Brain microvascular endothelial cell (primary cell): ENCODE results near the gene USP10.

Source experiments
- DNase-seq: peaks from one replicate; pipeline ENCODE4 v3.0.0-alpha.2; 2020
- H3K27ac ChIP-seq: fragments of 250-450 bp; sonication (Bioruptor Pico); 2 replicates; pipeline ENCODE4 v1.5.1; 2020; ENCODE audit warnings: mild to moderate bottlenecking, moderate library complexity
- H3K27me3 ChIP-seq: fragments of 250-450 bp; sonication (Bioruptor Pico); replicated peaks from 2 replicates; pipeline ENCODE4 v1.5.1; 2020; ENCODE audit warnings: mild to moderate bottlenecking
- H3K36me3 ChIP-seq: fragments of 250-450 bp; sonication (Bioruptor Pico); replicated peaks from 2 replicates; pipeline ENCODE4 v1.5.1; 2020; ENCODE audit warnings: mild to moderate bottlenecking
- H3K4me3 ChIP-seq: 2 replicates; pipeline ENCODE4 v1.5.1; 2011; ENCODE audit warnings: low read depth, mild to moderate bottlenecking, control low read depth, low read length, moderate library complexity
- in situ Hi-C: cut with HindIII; loops from 2 replicates; pipeline ENCODE4 v1.10.0; 2017; ENCODE audit warnings: low sequenced_read_pairs, low pct_ligation_motif_present
- TF ChIP-seq, protein P1 (sequence below): IDR thresholded peaks from 2 replicates; pipeline ENCODE4 v1.5.1; 2011; ENCODE audit warnings: low read depth, mild to moderate bottlenecking, moderate library complexity, low read length, control low read depth, inconsistent platforms; ENCODE audit errors: missing control alignments

USP10 gene

GRCh38 chr16:84706856-84707255 lies 7.1 kb downstream of the USP10 start:
- no peak for DNase-seq
- in situ Hi-C loops = no loop called here
- Histone ChIP-seq H3K4me3 (no peak overlapping the region), H3K27ac (no peak overlapping the region), H3K27me3 (no peaks in the 10 kb centered on the region), H3K36me3 (no peaks in the 10 kb centered on the region)
- TF ChIP-seq, protein P1, sequence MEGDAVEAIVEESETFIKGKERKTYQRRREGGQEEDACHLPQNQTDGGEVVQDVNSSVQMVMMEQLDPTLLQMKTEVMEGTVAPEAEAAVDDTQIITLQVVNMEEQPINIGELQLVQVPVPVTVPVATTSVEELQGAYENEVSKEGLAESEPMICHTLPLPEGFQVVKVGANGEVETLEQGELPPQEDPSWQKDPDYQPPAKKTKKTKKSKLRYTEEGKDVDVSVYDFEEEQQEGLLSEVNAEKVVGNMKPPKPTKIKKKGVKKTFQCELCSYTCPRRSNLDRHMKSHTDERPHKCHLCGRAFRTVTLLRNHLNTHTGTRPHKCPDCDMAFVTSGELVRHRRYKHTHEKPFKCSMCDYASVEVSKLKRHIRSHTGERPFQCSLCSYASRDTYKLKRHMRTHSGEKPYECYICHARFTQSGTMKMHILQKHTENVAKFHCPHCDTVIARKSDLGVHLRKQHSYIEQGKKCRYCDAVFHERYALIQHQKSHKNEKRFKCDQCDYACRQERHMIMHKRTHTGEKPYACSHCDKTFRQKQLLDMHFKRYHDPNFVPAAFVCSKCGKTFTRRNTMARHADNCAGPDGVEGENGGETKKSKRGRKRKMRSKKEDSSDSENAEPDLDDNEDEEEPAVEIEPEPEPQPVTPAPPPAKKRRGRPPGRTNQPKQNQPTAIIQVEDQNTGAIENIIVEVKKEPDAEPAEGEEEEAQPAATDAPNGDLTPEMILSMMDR = no peak

DNA sequence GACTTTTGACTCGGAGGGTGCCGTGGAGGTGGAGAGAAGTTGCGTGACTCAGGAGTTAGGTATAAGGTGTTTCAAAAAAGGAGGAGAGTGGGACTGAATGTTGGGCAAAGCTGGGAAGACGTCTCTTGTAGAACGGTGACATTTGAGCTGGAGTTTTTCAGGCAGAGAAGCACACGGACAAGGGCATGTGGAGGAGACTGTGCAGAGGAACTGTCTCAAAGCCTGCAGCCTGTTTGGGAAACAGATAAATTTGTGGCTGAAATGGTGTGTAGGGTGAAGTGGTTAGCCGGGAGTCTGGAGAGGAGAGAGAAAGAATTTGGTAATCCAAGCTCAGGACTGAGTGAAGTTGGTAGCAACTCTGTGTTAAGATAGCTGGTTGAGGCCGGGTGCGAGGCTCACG lies 9.8 kb downstream of the USP10 start:
- TF ChIP-seq, protein P1 = no peak
- no peak for DNase-seq
- no peak overlapping the region for H3K27ac ChIP-seq
- H3K4me3 ChIP-seq = no peak overlapping the region
- in situ Hi-C loops = no loop called here
- no peaks in the 10 kb centered on the region for H3K27me3 ChIP-seq
- H3K36me3 ChIP-seq = no peaks in the 10 kb centered on the region

DNA sequence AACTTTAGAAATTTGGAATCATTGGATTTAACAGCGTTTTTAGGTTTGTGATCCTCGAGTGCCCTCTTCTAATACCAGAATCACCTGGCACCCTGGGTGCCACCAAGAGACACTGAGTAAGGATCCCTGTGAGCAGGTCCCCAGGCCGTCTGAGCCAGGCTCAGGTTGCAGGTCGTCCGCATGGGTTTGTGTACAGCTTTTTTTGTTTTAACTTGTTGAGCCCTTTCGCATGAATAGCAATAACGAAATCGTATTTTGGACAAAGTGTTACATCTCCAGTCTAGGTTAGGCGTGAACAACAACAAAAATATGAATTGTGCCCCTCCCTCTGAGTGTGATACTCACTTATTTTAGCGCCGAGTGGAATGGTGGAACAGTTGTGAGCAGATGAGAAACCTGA lies 10.9 kb downstream of the USP10 start:
- no peak overlapping the region for H3K27ac ChIP-seq
- H3K4me3 ChIP-seq = no peak overlapping the region
- H3K36me3 ChIP-seq = no peaks in the 10 kb centered on the region
- H3K27me3 ChIP-seq = no peaks in the 10 kb centered on the region
- in situ Hi-C loops = no loop called here
- TF ChIP-seq, protein P1 = no peak
- DNase-seq = no peak

DNA sequence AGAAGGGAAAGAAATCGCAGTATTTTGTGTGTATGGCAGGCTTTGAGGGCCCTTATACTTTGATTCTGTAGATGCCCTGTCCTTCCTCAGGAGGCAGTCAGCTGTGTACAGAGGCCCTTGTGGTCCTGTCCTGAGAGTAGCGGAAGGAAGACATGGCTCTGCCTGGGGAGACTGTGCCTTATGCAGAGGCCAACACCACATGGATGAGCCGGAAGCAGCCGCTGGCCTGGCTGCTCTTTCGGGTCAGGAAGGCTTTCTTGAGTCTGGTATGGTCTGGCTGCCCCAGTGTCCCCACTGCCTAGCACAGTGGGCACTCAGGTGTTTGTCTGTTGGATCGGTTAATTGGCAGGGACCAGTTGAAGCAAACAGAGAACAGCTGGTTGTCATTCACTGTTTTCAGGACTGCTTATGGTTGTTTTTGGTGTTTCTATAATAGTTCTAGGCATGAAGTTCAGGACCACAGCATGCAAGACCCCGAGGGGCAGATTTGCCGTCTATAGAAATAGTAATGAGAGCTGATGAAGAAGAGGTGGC lies 12.4 kb downstream of the USP10 start:
- H3K27me3 ChIP-seq = no peaks in the 10 kb centered on the region
- H3K4me3 ChIP-seq = no peak overlapping the region
- in situ Hi-C loops = no loop called here
- no peak for DNase-seq
- H3K27ac ChIP-seq = no peak overlapping the region
- H3K36me3 ChIP-seq = no peaks in the 10 kb centered on the region
- TF ChIP-seq, protein P1 = no peak

- no peak overlapping the region for H3K27ac ChIP-seq
- TF ChIP-seq, protein P1 = no peak
- in situ Hi-C loops = no loop called here
Measured at GRCh38 chr16:84712801-84713775, 13.3 kb downstream of the USP10 start.

More at GRCh38 chr16:84712801-84713775, 13.3 kb downstream of the USP10 start:
- no peak for DNase-seq
- no peak overlapping the region for H3K4me3 ChIP-seq
- H3K36me3 ChIP-seq = no peaks in the 10 kb centered on the region
- no peaks in the 10 kb centered on the region for H3K27me3 ChIP-seq
